GM12878 (cell line): ENCODE measurements around the gene PCP2. TPM values are rescaled to one million over a fixed set of nuclear protein-coding genes. Genes with fewer than 3 reads are reported as not detected.
A peak's percentile ranks its signal among the peaks of the same experiment; 100 is the strongest.

Experiments
- ATAC-seq: fragments of 200-7000 bp; cut with Tn5 transposase; 3 replicates; pipeline ENCODE4 v1.9.1; 2020; ENCODE audit warnings: mild to moderate bottlenecking, moderate library complexity
- BruUV-seq: library from RNA; stranded (reverse); fragments of 400-500 nt; replicated peaks from 2 replicates; lab custom pipeline; 2021; lab: Mats Ljungman, UMichigan
- CTCF ChIA-PET: fragments of 300-600 bp; sonication (Branson Sonifier 250); formaldehyde crosslinking; extraction: SDS; loops from one replicate; lab custom pipeline; 2021; ENCODE audit warnings: inconsistent platforms; lab: Yijun Ruan, JAX
- POLR2A ChIA-PET: fragments of 350-600 bp; formaldehyde crosslinking; extraction: SDS; loops from one replicate; lab custom pipeline; 2021; ENCODE audit warnings: inconsistent platforms; lab: Charles Lee
- RAD21 ChIA-PET: fragments of 300-600 bp; sonication (Branson Sonifier 250); formaldehyde crosslinking; loops from one replicate; lab custom pipeline; 2023; ENCODE audit warnings: antibody characterized with exemption; ENCODE audit not compliant: unreplicated experiment; lab: Charles Lee
- SMC1A ChIA-PET: fragments of 300-600 bp; sonication (Branson Sonifier 250); formaldehyde crosslinking; loops from one replicate; lab custom pipeline; 2023; ENCODE audit not compliant: unreplicated experiment, uncharacterized antibody; lab: Charles Lee
- DNase-seq: peaks from one replicate; pipeline ENCODE4 v3.0.0-alpha.2; 2011; ENCODE audit warnings: low read depth, low spot score
- FAIRE-seq: peaks from 3 replicates; lab custom pipeline; 2011; peaks lifted over from hg19 to GRCh38; lab: Jason Lieb, UNC
- H2AFZ ChIP-seq: 2 replicates; pipeline ENCODE4 v1.6.0; 2011; ENCODE audit warnings: low read depth, low read length, control low read depth; ENCODE audit not compliant: control insufficient read depth
- H3K27ac ChIP-seq: 2 replicates; pipeline ENCODE4 v1.5.1; 2011; ENCODE audit warnings: control low read depth; ENCODE audit not compliant: control insufficient read depth, insufficient read depth
- H3K27me3 ChIP-seq, 2 experiments: replicated peaks in 1 of 2; 2 replicates each; pipeline versions ENCODE4 v1.6.0 to v1.6.1; 2011; ENCODE audit warnings: low read length in 1 of 2; ENCODE audit not compliant: control insufficient read depth in 2 of 2, insufficient read depth in 2 of 2
- H3K36me3 ChIP-seq, 2 experiments: 2 replicates each; pipeline ENCODE4 v1.5.1; 2011; ENCODE audit warnings: low read length in 1 of 2; ENCODE audit not compliant: control insufficient read depth in 2 of 2, insufficient read depth in 2 of 2
- H3K4me1 ChIP-seq: 2 replicates; pipeline ENCODE4 v1.6.1; 2011; ENCODE audit warnings: mild to moderate bottlenecking, low read length, moderate library complexity, mixed read lengths; ENCODE audit not compliant: control insufficient read depth, insufficient read depth
- H3K4me2 ChIP-seq: 2 replicates; pipeline ENCODE4 v1.6.0; 2011; ENCODE audit warnings: control low read depth; ENCODE audit not compliant: control insufficient read depth, insufficient read depth
- H3K4me3 ChIP-seq: fragments of 200-600 bp; sonication (generic); 2 replicates; pipeline ENCODE4 v1.5.1; 2016
- H3K79me2 ChIP-seq: 2 replicates; pipeline ENCODE4 v1.6.0; 2011; ENCODE audit warnings: low read length; ENCODE audit not compliant: control insufficient read depth, insufficient read depth
- H3K9ac ChIP-seq: 2 replicates; pipeline ENCODE4 v1.8.0; 2011; ENCODE audit warnings: low read length, control low read depth, mixed read lengths; ENCODE audit not compliant: control insufficient read depth, insufficient read depth
- H3K9me3 ChIP-seq: replicated peaks from 3 replicates; pipeline ENCODE4 v1.5.1; 2011; ENCODE audit warnings: mild to moderate bottlenecking, low read length; ENCODE audit not compliant: control insufficient read depth, insufficient read depth
- H4K20me1 ChIP-seq: 2 replicates; pipeline ENCODE4 v1.6.0; 2011; ENCODE audit not compliant: control insufficient read depth, insufficient read depth
- CBX5 ChIP-seq: sonication (generic); IDR thresholded peaks from 2 replicates; pipeline ENCODE4 v1.6.1; 2016; ENCODE audit warnings: low read depth, moderate library complexity, mild to moderate bottlenecking, inconsistent platforms
- CHD4 ChIP-seq: fragments of 200-600 bp; sonication (generic); IDR thresholded peaks from 2 replicates; pipeline ENCODE4 v1.6.1; 2016; ENCODE audit warnings: mild to moderate bottlenecking
- CREM ChIP-seq: IDR thresholded peaks from 2 replicates; pipeline ENCODE4 v1.6.1; 2014; ENCODE audit warnings: antibody characterized with exemption, low read depth
- EED ChIP-seq: sonication (generic); IDR thresholded peaks from 2 replicates; pipeline ENCODE4 v1.6.1; 2016; ENCODE audit warnings: antibody characterized with exemption, low read depth
- GABPA ChIP-seq: IDR thresholded peaks from 2 replicates; pipeline ENCODE4 v1.6.1; 2014; ENCODE audit warnings: antibody characterized with exemption, low read depth, mild to moderate bottlenecking, inconsistent platforms
- KDM1A ChIP-seq: fragments of 200-600 bp; sonication (generic); IDR thresholded peaks from 2 replicates; pipeline ENCODE4 v1.6.1; 2016; ENCODE audit warnings: borderline replicate concordance
- KLF5 ChIP-seq: fragments of 450-650 bp; IDR thresholded peaks from 2 replicates; pipeline ENCODE4 v1.6.1; 2014; ENCODE audit warnings: mild to moderate bottlenecking; ENCODE audit not compliant: partially characterized antibody
- LARP7 ChIP-seq: fragments of 450-650 bp; IDR thresholded peaks from 2 replicates; pipeline ENCODE4 v1.6.1; 2017; ENCODE audit warnings: mild to moderate bottlenecking
- MAX ChIP-seq: IDR thresholded peaks from 2 replicates; pipeline ENCODE4 v1.6.1; 2012; ENCODE audit warnings: low read depth, low read length, improper control_type of control experiment
- NBN ChIP-seq: fragments of 450-650 bp; IDR thresholded peaks from 2 replicates; pipeline ENCODE4 v1.6.1; 2016
- NR2F1 ChIP-seq: fragments of 450-650 bp; conservative IDR thresholded peaks from 2 replicates; pipeline ENCODE4 v1.6.1; 2017; ENCODE audit warnings: mild to moderate bottlenecking
- POLR2AphosphoS2 ChIP-seq: IDR thresholded peaks from 2 replicates; pipeline ENCODE4 v1.6.1; 2011; ENCODE audit warnings: low read depth, mild to moderate bottlenecking, low read length, improper control_type of control experiment, moderate library complexity
- POLR2AphosphoS5 ChIP-seq: IDR thresholded peaks from 2 replicates; pipeline ENCODE4 v1.6.1; 2011; ENCODE audit warnings: mild to moderate bottlenecking, low read length, inconsistent platforms
- RAD21 ChIP-seq: IDR thresholded peaks from 2 replicates; pipeline ENCODE4 v1.6.1; 2011; ENCODE audit warnings: mild to moderate bottlenecking, low read depth, low read length, moderate library complexity; ENCODE audit not compliant: insufficient read depth
- RBBP5 ChIP-seq: fragments of 200-600 bp; sonication (generic); conservative IDR thresholded peaks from 2 replicates; pipeline ENCODE4 v1.6.1; 2016
- RFX5 ChIP-seq: IDR thresholded peaks from 2 replicates; pipeline ENCODE4 v1.6.1; 2011; ENCODE audit warnings: low read depth, low read length, improper control_type of control experiment
- SMAD5 ChIP-seq: IDR thresholded peaks from 2 replicates; pipeline ENCODE4 v1.6.1; 2016; ENCODE audit warnings: antibody characterized with exemption, low read depth
- SRF ChIP-seq, 2 experiments: IDR thresholded peaks; 2 replicates each; pipeline ENCODE4 v1.6.1; 2011; ENCODE audit warnings: low read depth in 2 of 2, low read length in 2 of 2, mild to moderate bottlenecking in 1 of 2, moderate library complexity in 1 of 2
- TARDBP ChIP-seq: IDR thresholded peaks from 2 replicates; pipeline ENCODE4 v1.6.1; 2016; ENCODE audit warnings: borderline replicate concordance
- USF1 ChIP-seq: IDR thresholded peaks from 2 replicates; pipeline ENCODE4 v1.6.1; 2011; ENCODE audit warnings: borderline replicate concordance, low read depth, mild to moderate bottlenecking, moderate library complexity, mixed read lengths, low read length; ENCODE audit not compliant: insufficient read depth; ENCODE audit errors: extremely low read length
- ZBTB33 ChIP-seq: fragments of 450-650 bp; IDR thresholded peaks from 2 replicates; pipeline ENCODE4 v1.6.1; 2017; ENCODE audit warnings: mild to moderate bottlenecking
- ZNF274 ChIP-seq: IDR thresholded peaks from one replicate; pipeline ENCODE4 v1.8.0; 2011; ENCODE audit not compliant: insufficient read length, insufficient read depth
- ZSCAN29 ChIP-seq: fragments of 450-650 bp; IDR thresholded peaks from 2 replicates; pipeline ENCODE4 v1.6.1; 2017; ENCODE audit warnings: mild to moderate bottlenecking, moderate library complexity
- WGBS: methylation state at CpG from one replicate; pipeline ENCODE4 v1.1.6; 2016; ENCODE audit warnings: low lambda C conversion rate; ENCODE audit not compliant: insufficient replicate concordance, insufficient coverage; ENCODE audit errors: missing lambda C conversion rate; 5-methylcytosine and 5-hydroxymethylcytosine counted together
- in situ Hi-C: fragments of 300-500 bp; cut with MboI; formaldehyde crosslinking; loops from 9 replicates; pipeline ENCODE4 v1.14.3; 2018; ENCODE audit warnings: mixed read lengths
- intact Hi-C: fragments of 100-400 bp; cut with micrococcal nuclease; formaldehyde crosslinking; loops from one replicate; pipeline ENCODE4 v1.14.2; 2022; ENCODE audit not compliant: unreplicated experiment
- polyA plus RNA-seq, 11 experiments: library from polyadenylated mRNA; depleted of rRNA in 4 of 11; unstranded in 6 of 11; stranded (reverse) in 5 of 11; fragments of >200 nt; fragmentation: Nextera tagmentation in 4 of 11; fragmentation: Illumina TruSeq in 1 of 11; extraction: Ambion mirVana in 4 of 11; extraction: Trizol in 1 of 11; gene quantifications; 1 replicate in 1 of 11; 2 replicates in 10 of 11; pipeline versions ENCODE4 v1.2.1 to v1.2.3, GENCODE V29; 2011 to 2016; ENCODE audit warnings: inconsistent platforms in 2 of 11, missing spikeins in 2 of 11, low read depth in 1 of 11
- total RNA-seq, 4 experiments: library from RNA; depleted of rRNA in 3 of 4; stranded (reverse); fragments of >200 nt in 3 of 4; fragmentation: Illumina TruSeq in 1 of 4; extraction: Trizol in 1 of 4; gene quantifications; 2 replicates each; pipeline versions ENCODE4 v1.2.1 to v1.2.3, GENCODE V29; 2013 to 2021

The PCP2 gene
- total and polyA plus RNA-seq, 10 of the 15 experiments (the other 5 are each of a cell fraction or from before 2014, with no cell fraction given), result 0.10 to 0.62 (median 0.31) TPM; not detected in 5

- in situ Hi-C loops, result loop anchor here (5.0 kb wide), 1 partner anchor 113 kb away; no protein-coding TSS in a partner anchor
- Histone ChIP-seq H3K4me2 (peak within 1 kb of the TSS; percentile 88), H3K9me3 (no peaks in the 10 kb centered on the region; the same call in 2 of the 3 replicates), H3K9ac (peak within 1 kb of the TSS; percentile 97), H3K36me3 (peaks cover 0 to 3% of the 10 kb centered on the region in 2 experiments; a peak in 3 of 4 replicates), H3K4me3 (peak within 1 kb of the TSS; percentile 85), H3K4me1 (peaks cover 39% of the 10 kb centered on the region), H3K27me3 (no peaks in the 10 kb centered on the region), H3K79me2 (peaks cover 23% of the 10 kb centered on the region), H2AFZ (peak within 1 kb of the TSS; percentile 91), H3K27ac (peak within 1 kb of the TSS; percentile 97), H4K20me1 (no peaks in the 10 kb centered on the region)
- peak; percentile 65 for FAIRE-seq
- WGBS, result under 1% methylated on average over 64 of the region's 79 CpGs
- no peak for DNase-seq
- ChIA-PET RAD21 (interaction anchor here (0.6 to 1.7 kb wide), 23 partner anchors 16 to 581 kb away, joined by 3 to 23 read pairs (median 4); partner anchors contain the start of genes FCER2 and SNAPC2), CTCF (interaction anchor here (0.6 to 2.5 kb wide), 49 partner anchors 12 to 581 kb away, joined by 3 to 40 read pairs (median 4); partner anchors contain the start of genes CD209, FCER2, MAP2K7 and PET100), SMC1A (interaction anchor here (0.6 to 2.9 kb wide), 20 partner anchors 15 to 611 kb away, joined by 3 to 26 read pairs (median 3); partner anchors contain the start of genes FCER2 and ZNF557), POLR2A (interaction anchor here (0.7 to 1.9 kb wide), 6 partner anchors 15 to 293 kb away, joined by 3 to 10 read pairs (median 6); no protein-coding TSS in a partner anchor)
- intact Hi-C loops, result loop anchor here (10.0 kb wide), 1 partner anchor 224 kb away; the partner anchor contains the start of gene MAP2K7
- no TSS peak for BruUV-seq
- ATAC-seq, result peak; percentile 79
- TF ChIP-seq ZNF274 (no peak), NR2F1 (peak; percentile 68), SMAD5 (no peak), RBBP5 (no peak), GABPA (no peak), NBN (no peak), KLF5 (peak; percentile 70), RFX5 (no peak), ZSCAN29 (peak; percentile 65; the same call in 1 of the 2 replicates), TARDBP (no peak), ZBTB33 (no peak), CHD4 (no peak), LARP7 (peak; percentile 30), SRF (IDR thresholded peaks at IDR 0.05; ENCODE audit: low read depth in 2 of 2, low read length in 2 of 2) (0 out of 4 replicates have a peak, but pooled peaks of 1 of the 2 experiments have one; percentile 36), MAX (no peak; the same call in 1 of the 2 replicates), KDM1A (no peak), EED (no peak), USF1 (no peak), CREM (no peak), CBX5 (no peak), POLR2AphosphoS2 (no peak), POLR2AphosphoS5 (no peak; the same call in 1 of the 2 replicates), RAD21 (peak; percentile 75)
Measured at GRCh38 chr19:7680606-7681339, 47.3 kb upstream of the PCP2 start, which contains the start of gene TRAPPC5. Gene TRAPPC5, plus strand, starts transcription at chr19:7680833. Its CDS starts 1,421 bp downstream, at chr19:7682254.
